Measurements from ENCODE around the gene TULP3.
A peak's percentile ranks its signal among the peaks of the same experiment; 100 is the strongest.

The TULP3 gene

DNA sequence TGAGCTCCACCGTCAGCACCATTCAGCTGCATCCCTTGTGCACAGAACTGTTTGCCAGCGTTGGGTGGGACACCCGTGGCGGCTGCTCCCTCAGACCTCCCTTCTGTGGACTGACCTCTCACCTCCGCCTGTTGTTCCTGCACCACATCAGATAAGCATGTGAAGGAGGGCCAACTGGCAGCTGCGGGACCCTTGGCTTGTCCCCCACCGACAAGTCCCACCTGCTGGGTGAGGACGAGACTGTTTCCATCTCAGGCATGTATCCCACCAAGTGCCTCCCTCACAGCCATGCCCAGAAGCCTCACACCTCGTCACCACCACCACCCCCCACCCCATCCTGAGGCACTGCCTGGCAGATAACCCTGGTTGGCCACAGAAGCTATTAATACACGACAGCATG lies 49.9 kb downstream of the TULP3 start:
- TF ChIP-seq EZH2phosphoT487 (IDR thresholded peaks at IDR 0.05; ENCODE audit: borderline replicate concordance), result no peak
- TF ChIP-seq, protein P1, sequence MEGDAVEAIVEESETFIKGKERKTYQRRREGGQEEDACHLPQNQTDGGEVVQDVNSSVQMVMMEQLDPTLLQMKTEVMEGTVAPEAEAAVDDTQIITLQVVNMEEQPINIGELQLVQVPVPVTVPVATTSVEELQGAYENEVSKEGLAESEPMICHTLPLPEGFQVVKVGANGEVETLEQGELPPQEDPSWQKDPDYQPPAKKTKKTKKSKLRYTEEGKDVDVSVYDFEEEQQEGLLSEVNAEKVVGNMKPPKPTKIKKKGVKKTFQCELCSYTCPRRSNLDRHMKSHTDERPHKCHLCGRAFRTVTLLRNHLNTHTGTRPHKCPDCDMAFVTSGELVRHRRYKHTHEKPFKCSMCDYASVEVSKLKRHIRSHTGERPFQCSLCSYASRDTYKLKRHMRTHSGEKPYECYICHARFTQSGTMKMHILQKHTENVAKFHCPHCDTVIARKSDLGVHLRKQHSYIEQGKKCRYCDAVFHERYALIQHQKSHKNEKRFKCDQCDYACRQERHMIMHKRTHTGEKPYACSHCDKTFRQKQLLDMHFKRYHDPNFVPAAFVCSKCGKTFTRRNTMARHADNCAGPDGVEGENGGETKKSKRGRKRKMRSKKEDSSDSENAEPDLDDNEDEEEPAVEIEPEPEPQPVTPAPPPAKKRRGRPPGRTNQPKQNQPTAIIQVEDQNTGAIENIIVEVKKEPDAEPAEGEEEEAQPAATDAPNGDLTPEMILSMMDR (conservative IDR thresholded peaks at IDR 0.05; ENCODE audit: low read length), result no peak
- Histone ChIP-seq H3K4me3 (ENCODE audit: low read length, poor library complexity, severe bottlenecking) (no peak overlapping the region), H3K9ac (ENCODE audit: low read depth, low read length, poor library complexity, severe bottlenecking) (no peak overlapping the region), H3K9me3 (ENCODE audit: insufficient read depth, low read depth, low read length) (no peaks in the 10 kb centered on the region), H2AFZ (ENCODE audit: low read length) (no peak overlapping the region), H3K79me2 (ENCODE audit: insufficient read depth, low read length) (no peaks in the 10 kb centered on the region), H3K9me2 (replicated peaks; ENCODE audit: low read depth, low read length) (no peaks in the 10 kb centered on the region), H4K20me1 (ENCODE audit: insufficient read depth, low read length, poor library complexity, severe bottlenecking) (no peaks in the 10 kb centered on the region), H3K36me3 (ENCODE audit: insufficient read depth, low read length) (peaks cover 10% of the 10 kb centered on the region; the same call in 1 of the 2 replicates), H3K27me3 (ENCODE audit: insufficient read depth, low read length, poor library complexity, severe bottlenecking) (no peaks in the 10 kb centered on the region), H3F3A (ENCODE audit: low read depth) (no peaks in the 10 kb centered on the region), H3K4me1 (ENCODE audit: insufficient read depth, low read length, poor library complexity, severe bottlenecking) (no peaks in the 10 kb centered on the region), H3K4me2 (ENCODE audit: low read depth, low read length, poor library complexity, severe bottlenecking) (no peak overlapping the region)

DNA sequence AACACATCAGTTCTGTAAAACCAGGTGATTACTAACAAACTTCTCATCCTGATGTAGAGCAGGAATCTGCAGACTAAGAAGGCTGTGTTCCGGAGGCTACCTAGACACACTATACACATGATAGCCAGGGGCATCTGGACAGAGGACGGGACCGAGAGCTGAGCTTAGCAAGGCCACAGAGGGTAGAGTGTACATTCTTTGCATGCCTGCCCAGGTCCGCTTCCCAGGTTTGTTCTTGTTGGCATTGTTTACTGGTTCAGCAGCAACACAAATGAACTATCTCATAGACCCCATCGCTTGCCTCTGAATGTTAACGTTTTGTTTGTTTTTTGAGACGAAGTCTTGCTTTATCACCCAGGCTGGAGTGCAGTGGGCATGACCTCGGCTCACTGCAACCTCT lies 50.8 kb downstream of the TULP3 start:
- TF ChIP-seq EZH2phosphoT487 (IDR thresholded peaks at IDR 0.05; ENCODE audit: borderline replicate concordance), result no peak
- TF ChIP-seq, protein P1 (conservative IDR thresholded peaks at IDR 0.05; ENCODE audit: low read length), result no peak
- Histone ChIP-seq H3K9me2 (replicated peaks; ENCODE audit: low read depth, low read length) (no peaks in the 10 kb centered on the region), H3K4me2 (ENCODE audit: low read depth, low read length, poor library complexity, severe bottlenecking) (no peak overlapping the region), H3K36me3 (ENCODE audit: insufficient read depth, low read length) (peaks cover 10% of the 10 kb centered on the region; the same call in 1 of the 2 replicates), H2AFZ (ENCODE audit: low read length) (no peak overlapping the region), H3K27me3 (ENCODE audit: insufficient read depth, low read length, poor library complexity, severe bottlenecking) (no peaks in the 10 kb centered on the region), H3K4me3 (ENCODE audit: low read length, poor library complexity, severe bottlenecking) (no peak overlapping the region), H3K4me1 (ENCODE audit: insufficient read depth, low read length, poor library complexity, severe bottlenecking) (no peaks in the 10 kb centered on the region), H3K9ac (ENCODE audit: low read depth, low read length, poor library complexity, severe bottlenecking) (no peak overlapping the region), H3K9me3 (ENCODE audit: insufficient read depth, low read depth, low read length) (no peaks in the 10 kb centered on the region), H4K20me1 (ENCODE audit: insufficient read depth, low read length, poor library complexity, severe bottlenecking) (no peaks in the 10 kb centered on the region), H3F3A (ENCODE audit: low read depth) (no peaks in the 10 kb centered on the region), H3K79me2 (ENCODE audit: insufficient read depth, low read length) (no peaks in the 10 kb centered on the region)

DNA sequence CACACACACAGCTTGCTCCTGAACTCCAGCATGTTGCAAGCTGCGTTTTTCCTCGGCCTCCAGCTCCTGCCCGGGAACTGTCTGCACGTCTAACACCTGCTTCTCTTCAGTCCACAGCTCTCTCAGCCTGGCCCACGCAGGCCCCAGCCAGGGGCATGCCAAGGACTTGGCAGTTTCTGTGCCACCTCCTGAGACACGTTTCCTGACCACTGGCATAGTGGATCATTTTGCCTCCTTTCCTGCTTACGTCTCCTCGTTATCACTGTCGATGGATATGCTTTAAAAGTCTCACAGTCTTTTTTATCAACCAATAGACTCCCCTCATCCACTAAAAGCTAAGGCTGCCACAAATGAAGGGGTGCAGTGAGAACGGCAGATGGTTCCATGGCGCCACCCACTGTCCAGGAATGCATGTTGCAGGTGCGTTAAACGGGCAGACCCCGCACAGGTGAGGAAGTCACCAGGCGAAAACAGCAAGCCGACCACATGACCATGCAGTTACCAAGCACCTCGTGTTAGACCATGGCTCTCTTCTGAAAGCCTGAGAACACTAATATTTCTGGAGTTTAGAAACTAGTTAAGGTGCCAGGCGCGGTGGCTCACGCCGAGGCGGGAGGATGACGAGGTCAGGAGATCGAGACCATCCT lies 53.8 kb downstream of the TULP3 start:
- Histone ChIP-seq H3K4me1 (ENCODE audit: insufficient read depth, low read length, poor library complexity, severe bottlenecking) (no peaks in the 10 kb centered on the region), H3K36me3 (ENCODE audit: insufficient read depth, low read length) (peaks cover 5% of the 10 kb centered on the region; the same call in 1 of the 2 replicates), H3K9me3 (ENCODE audit: insufficient read depth, low read depth, low read length) (no peaks in the 10 kb centered on the region), H4K20me1 (ENCODE audit: insufficient read depth, low read length, poor library complexity, severe bottlenecking) (no peaks in the 10 kb centered on the region), H3K27me3 (ENCODE audit: insufficient read depth, low read length, poor library complexity, severe bottlenecking) (no peaks in the 10 kb centered on the region), H3K79me2 (ENCODE audit: insufficient read depth, low read length) (no peaks in the 10 kb centered on the region), H3K4me2 (ENCODE audit: low read depth, low read length, poor library complexity, severe bottlenecking) (no peak overlapping the region), H3K4me3 (ENCODE audit: low read length, poor library complexity, severe bottlenecking) (no peak overlapping the region), H2AFZ (ENCODE audit: low read length) (no peak overlapping the region), H3F3A (ENCODE audit: low read depth) (no peaks in the 10 kb centered on the region), H3K9ac (ENCODE audit: low read depth, low read length, poor library complexity, severe bottlenecking) (no peak overlapping the region), H3K9me2 (replicated peaks; ENCODE audit: low read depth, low read length) (no peaks in the 10 kb centered on the region)
- TF ChIP-seq EZH2phosphoT487 (IDR thresholded peaks at IDR 0.05; ENCODE audit: borderline replicate concordance), result no peak
- TF ChIP-seq, protein P1 (conservative IDR thresholded peaks at IDR 0.05; ENCODE audit: low read length), result peak; percentile 90
